Stimulated activated CD8-positive, alpha-beta memory T cell treated with anti-CD3 and anti-CD28 coated beads, Interleukin-4, amount 100 ng/mL, for 24 hours (primary cell): ENCODE data around the gene GLT1D1.
"Not testable (repeated sequence)": the region's sequence is repeated elsewhere in the genome, so short reads cannot be mapped to it uniquely, and the experiment has no call there.

Experiments used
- DNase-seq: peaks from one replicate; pipeline ENCODE4 v3.0.0-alpha.2; 2020; ENCODE audit warnings: low read depth

Gene GLT1D1

DNA sequence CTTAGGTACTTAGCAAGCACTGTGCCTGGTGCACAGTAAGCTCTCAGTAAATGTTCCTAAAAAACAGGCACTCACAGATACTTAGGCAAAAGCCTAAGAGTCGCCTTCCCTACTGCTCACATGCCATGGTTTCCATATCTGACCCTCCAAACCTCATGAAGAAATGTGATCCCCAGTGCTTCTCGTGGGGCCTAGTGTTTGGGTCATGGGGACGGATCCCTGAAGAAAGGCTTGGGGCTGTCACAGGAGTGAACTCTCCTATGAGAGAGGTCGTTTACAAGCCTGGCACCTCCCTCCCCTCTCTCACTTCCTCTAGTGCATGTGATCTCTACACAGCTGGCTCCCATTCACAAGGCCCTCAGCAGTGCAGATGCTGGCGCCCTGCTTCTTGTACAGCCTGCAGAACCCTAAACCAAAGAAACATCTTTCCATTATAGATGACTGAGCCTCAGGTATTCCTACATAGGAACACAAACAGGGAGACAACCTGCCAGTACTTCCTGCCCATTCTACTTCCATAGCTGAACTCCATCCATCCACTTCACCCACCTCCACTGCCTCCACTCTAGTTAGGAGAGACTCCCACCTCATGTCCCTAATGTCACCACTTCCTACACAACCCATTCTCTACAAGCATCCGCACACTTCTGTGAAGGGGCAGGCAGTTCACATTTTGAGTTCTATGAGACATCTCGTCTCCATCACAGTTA, 32.4 kb upstream of the GLT1D1 start:
- no peak for DNase-seq

DNA sequence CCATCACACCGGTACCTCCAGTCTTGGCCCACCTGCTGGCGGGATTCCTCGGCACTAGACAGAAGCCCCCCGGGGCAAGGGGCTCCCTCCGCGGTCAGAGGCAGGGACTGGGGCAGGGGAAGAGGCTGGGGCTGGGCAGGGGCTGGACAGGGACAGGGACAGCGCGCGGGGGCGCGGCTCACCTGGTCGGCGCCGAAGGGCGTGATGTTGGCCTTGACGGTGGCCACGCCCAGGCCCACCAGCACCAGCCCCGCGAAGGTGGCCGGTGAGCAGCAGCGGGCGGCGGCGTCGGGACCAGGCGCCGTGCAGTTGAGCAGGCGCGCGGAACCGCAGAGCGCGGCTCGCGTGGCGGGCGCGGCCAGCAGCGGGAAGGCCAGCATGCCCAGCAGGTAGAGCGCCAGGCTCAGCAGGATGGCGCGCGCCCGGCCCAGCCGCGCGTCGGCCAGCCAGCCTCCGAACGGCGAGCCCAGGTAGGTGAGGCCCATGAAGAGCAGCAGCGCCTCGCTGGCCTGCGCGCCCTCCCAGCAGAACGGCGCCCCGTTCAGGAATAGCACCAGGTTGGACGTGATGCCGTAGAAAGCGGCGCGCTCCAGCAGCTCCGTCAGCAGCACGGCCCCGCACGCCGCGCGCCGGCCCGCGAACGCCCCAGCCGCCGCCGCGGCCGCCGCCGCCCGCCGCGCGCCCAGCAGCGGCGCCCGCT, 29.9 kb upstream of the GLT1D1 start:
- no peak for DNase-seq

DNA sequence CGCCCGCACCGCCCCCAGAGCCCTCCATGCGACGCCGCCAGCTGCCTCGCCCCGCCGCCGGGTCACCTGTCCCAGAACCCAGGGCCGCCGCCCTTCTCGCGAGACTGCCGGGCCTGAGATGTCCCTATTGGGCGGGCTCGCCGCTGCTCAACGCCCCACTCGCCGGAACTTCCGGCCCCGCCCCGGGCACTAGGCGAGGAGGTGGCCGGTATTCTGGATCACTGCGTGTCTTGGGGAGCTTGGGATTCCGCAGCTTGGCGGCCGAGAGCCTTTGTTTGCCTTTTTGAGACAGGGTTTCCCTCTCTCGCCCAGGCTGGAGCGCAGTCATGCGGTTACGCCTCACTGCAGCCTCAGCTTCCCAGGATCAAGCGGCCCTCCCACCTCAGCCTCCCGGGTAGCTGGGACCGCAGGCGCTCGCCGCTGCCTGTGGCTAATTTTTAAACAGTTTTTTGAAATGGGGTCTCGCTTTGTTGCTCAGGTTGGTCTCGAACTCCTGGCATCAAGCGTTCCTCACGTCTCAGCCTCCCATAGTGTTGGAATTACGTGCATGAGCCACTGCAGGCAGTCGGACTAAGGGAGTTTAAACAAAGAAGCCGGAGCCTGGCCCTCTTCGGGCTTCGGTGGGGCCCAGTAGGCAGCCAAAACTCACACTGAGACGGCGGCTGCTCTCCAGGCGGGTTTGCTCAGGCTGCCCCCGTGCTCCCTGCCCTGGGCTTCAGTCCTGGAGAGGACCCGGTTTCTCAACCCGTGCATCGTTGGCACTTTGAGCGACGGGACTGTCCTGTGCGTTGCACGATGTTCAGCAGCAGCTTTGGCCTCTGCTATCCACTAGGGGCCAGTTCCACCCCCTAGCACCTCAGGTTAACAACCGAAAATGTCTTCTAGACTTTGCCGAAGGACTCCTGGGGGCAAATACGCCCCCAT, 29.1 kb upstream of the GLT1D1 start, which contains the start of gene SLC15A4:
Gene SLC15A4 (minus strand): TSS at position 43 of the 924 bp plus-strand sequence. CDS start 15 bp downstream, at position 28.
- peak; percentile 92 for DNase-seq

DNA sequence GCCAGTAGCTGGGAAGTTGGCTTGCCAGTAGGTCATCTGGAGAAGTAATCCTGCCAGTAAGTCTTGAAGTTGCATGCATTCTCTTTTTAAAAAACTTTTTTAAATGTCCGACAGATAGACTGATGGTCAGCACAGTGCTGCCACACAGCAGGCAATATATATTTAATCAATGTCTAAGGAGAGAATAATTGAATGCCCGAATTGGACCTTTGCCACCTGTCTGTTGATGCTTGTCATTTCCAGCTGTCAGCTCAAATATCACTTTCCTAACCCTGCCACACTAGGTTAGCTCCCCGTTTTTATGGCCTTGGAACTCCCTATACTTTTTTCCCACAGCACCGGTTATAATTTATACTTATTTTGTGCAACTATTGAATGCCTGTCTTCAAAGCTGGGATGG, 27.4 kb upstream of the GLT1D1 start:
- DNase-seq, result no peak

DNA sequence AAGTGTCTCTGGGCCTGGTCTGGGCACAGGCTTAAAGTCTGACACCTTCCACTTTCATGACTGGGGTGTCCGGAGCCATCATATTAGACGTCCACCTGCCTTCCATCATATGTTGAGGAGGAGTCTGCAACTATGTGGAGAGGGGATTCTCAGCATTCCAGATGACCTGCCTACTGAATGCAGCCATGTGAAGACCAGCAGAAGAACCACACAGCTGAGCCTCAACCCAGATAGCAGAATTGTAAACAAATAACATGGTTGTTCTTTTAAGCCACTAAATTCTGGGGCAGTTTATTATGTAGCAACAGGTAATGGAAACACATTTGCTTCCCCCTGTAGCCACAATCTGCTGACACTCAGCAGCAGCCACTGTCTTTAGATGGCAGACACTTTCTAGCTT, 25.6 kb upstream of the GLT1D1 start:
- no peak for DNase-seq

DNA sequence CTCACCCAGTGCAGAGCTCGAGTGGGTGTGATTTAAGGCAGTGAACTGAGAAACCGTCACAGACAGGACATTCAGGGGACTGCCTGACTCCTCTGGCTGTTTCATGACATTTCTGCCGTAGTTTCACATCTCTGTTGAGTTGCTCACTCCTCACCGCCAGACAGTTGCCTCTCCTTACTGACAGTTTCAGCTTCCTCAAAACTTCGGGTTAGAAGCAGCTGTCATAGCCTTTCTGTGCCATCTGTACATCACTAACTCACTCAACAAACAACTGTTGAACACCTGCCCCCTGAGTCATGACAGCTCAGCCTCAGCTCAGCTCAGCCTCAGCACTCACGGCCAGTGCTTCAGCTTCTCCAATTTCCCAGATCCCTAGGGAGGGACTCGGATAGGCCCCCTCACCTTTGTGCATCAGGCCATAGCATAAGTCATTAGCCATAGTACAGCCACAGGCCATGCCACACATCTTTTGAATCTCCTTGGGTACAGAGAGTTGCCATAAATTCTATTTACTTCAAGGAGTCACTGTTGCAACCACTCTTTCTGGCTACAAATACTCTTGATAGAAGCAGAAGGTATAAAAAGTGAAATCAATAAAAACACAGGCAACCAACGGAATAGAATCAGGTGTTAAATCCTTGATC, 23.3 kb upstream of the GLT1D1 start:
- DNase-seq, result no peak

DNA sequence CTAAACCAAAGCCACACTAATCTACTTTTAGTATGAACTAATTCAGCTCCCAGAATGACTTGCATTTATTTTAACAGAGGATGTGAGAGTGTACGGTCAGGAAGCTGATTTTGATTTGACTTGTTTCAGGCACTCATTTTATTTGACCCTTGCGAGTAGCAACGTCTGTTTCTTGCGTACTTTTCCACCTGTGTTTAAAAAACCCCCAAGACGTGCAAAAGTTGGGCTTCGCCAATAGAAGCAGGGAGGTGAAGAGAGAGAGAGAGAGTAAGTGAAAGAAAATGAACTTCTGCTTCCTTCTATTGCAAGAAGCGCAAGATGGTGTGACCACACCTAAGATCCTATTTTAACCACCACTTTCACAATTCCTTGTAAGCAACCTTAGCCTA, 22.8 kb upstream of the GLT1D1 start:
- DNase-seq, result no peak

DNA sequence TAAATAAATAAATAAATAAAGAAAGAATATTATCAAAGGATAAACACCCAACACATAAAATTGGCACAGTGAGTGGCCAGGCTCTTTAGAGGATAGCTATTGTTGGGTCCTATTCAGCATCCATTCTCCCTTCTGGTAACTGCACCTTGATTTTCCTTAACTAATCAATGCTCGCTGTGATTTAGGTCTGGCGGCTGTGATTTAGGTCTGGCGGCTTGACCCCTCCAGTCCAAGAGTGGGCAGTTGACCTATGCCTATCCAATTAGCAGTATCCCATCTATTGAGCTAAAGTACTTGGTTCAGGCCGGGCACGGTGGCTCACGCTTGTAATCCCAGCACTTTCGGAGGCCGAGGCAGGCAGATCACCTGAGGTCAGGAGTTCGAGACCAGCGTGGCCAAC, 19.9 kb upstream of the GLT1D1 start:
- no peak for DNase-seq

DNA sequence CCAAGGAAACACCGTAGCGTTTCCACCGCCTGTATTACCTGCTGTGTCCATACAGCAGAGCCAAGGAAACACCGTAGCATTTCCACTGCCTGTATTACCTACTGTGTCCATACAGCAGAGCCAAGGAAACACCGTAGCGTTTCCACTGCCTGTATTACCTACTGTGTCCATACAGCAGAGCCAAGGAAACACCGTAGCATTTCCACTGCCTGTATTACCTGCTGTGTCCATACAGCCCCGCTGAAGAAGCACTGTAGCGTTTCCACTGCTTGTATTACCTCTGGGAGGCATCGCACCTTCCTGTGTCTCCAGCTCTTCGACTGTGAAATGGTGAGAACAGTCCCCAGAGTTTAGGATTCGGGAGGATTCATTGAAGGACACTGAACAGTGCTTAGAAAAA, 13.4 kb upstream of the GLT1D1 start:
- not testable (repeated sequence) for DNase-seq

DNA sequence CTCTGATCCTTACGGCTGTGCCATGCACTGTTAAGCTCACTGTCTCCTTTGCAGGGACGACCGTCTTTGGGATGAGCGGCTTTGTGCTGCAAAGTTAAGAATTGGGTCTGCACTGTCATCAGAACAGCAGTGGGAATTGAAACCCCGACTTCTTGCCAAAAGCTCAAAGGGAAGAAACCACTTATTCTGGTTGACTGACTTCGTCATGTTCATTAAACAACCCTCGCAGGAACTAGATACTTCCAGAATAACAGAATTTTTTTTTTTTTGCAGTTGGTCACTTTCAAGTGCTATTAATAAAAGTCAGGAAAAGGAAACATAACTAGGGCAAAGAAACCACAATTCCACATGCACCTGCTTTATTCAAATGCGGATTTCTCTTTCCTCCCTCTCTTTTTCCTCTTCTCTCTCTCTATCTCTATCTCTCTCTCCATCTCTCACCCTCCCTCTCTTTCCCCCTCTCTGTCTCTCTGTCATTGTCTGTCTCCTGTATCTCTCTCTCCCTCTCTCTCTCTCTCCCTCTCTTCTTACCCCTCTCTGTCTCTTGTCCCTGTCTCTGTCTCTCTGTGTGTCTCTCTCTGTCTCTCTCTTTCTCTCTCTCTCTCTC, 12.3 kb upstream of the GLT1D1 start:
- no peak for DNase-seq

DNA sequence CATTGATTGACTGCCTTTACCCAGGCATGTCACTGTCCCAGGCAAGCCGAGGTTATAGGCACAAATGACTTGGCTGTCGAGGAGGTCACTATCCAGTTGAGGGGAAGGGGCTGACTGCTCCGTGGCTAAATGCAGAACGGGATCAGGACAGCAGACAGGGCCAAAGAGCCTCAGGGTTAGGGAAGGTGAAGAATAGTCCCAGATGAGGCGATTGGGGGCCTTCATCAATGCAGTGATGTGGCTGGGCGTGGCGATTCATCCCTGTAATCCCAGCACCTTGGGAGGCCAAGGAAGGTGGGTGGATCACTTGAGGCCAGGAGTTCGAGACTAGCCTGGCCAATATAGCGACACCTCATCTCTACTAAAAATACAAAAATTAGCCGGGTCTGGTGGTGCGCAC, 10.7 kb upstream of the GLT1D1 start:
- no peak for DNase-seq

DNA sequence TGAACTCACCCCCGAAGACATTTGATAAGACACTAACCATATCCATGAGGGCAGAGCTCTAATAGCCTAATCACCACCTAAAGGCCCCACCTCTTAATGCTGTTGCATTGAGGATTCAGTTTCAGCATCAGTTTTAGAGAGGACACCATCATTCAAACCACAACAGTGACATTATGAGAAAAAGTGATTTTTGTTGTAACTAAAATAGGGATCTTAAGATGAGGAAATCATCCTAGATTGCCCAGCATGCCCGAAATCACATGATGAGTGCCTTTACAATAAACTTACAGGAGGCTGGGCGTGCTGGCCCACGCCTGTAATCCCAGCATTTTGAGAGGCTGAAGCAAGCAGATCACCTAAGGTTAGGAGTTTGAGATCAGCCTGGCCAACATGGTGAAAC, 9.7 kb upstream of the GLT1D1 start:
- DNase-seq, result no peak

DNA sequence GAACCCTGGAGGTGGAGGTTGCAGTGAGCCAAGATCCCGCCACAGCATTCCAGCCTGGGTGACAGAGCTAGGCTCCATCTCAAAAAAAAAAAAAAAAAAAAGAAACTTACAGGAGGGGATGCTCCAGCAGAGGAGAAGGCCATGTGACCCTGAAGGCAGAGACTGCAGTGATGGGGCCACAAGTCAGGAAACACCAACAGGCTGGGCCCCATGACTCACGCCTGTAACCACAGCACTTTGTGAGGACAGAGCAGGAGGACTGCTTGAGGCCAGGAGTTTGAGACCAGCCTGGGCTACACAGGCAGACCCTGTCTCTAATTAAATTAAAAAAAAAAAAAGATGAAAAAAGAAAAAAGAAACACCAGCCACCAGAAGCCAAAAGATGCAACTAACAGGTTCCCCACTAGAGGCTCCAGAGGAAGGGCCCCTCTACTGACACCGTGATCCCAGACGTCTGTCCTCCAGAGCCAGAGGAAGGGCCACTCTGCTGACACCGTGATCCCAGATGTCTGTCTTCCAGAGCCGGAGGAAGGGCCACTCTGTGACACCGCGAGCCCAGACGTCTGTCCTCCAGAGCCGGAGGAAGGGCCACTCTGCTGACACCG, 9.1 kb upstream of the GLT1D1 start:
- DNase-seq, result no peak

DNA sequence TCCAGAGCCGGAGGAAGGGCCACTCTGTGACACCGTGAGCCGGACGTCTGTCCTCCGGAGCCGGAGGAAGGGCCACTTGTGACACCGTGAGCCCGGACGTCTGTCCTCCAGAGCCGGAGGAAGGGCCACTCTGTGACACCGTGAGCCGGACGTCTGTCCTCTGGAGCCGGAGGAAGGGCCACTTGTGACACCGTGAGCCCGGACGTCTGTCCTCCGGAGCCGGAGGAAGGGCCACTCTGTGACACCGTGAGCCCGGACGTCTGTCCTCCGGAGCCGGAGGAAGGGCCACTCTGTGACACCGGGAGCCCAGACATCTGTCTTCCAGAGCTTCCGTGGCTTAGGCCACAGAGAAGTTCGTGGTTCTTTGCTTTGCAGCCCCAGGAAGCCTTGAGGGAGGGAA, 6.6 kb upstream of the GLT1D1 start:
- not testable (repeated sequence) for DNase-seq

DNA sequence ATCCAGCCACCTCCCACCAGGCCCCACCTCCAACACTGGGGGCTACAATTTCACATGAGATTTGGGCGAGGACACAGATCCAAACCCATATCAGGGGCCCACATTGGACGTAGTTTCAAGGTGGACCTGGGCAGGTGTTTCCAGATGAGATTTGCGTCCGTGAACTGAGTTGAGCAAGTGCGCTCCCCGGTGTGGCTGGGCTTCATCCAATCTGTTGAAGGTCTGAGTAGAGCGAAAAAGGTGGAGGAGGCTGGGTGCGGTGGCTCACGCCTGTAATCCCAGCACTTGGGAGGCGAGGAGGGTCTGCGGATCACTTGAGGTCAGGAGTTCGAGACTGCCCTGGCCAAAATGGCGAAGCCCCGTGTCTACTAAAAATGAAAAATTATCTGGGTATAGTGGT, 4.9 kb upstream of the GLT1D1 start:
- DNase-seq, result no peak

DNA sequence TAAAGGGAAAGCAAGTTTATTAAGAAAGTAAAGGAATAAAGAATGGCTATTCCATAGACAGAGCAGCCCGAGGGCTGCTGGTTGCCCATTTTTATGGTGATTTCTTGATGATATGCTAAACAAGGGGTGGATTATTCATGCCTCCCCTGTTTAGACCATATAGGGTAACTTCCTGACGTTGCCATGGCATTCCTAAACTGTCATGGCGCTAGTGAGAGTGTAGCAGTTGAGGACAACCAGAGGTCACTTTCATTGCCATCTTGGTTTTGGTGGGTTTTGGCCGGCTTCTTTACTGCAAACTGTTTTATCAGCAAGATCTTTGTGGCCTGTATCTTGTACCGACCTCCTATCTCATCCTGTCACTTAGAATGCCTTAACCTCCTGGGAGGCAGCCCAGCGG, 3.5 kb upstream of the GLT1D1 start:
- not testable (repeated sequence) for DNase-seq

DNA sequence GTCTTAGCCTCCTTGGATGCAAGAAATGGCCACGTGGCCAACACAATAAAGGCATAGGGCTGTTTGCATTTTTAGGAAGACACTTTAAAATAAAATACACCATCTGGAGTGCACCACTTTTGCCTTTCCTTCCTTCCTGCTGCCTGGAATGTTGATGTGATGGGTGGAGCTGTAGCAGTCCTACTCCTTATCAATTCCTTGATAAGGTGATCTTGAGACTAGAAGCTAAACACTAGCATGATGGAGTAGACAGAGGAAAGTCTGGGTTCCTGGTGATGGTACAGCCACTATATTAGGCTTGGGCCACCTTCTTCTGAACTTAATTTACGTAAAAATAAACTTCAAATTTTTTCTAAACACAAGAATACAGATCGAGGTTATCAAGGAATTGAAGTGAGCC, 2.9 kb upstream of the GLT1D1 start:
- no peak for DNase-seq

DNA sequence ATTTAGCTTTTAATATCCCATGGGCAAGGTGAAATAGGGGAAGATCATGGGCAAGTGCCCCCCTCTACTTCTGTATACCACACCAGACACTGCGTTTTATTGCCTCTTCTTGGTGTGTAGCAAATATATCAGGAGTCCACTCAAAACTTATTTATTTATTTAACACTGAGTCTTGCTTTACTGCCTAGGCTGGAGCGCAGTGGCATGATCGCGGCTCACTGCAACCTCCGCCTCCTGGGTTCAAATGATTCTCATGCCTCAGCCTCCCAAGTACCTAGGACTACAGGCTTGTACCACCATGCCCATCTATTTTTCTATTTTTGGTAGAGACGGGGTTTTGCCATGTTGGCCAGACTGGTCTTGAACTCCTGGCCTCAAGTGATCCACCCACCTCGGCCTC, 1.8 kb upstream of the GLT1D1 start:
- DNase-seq, result not testable (repeated sequence)

DNA sequence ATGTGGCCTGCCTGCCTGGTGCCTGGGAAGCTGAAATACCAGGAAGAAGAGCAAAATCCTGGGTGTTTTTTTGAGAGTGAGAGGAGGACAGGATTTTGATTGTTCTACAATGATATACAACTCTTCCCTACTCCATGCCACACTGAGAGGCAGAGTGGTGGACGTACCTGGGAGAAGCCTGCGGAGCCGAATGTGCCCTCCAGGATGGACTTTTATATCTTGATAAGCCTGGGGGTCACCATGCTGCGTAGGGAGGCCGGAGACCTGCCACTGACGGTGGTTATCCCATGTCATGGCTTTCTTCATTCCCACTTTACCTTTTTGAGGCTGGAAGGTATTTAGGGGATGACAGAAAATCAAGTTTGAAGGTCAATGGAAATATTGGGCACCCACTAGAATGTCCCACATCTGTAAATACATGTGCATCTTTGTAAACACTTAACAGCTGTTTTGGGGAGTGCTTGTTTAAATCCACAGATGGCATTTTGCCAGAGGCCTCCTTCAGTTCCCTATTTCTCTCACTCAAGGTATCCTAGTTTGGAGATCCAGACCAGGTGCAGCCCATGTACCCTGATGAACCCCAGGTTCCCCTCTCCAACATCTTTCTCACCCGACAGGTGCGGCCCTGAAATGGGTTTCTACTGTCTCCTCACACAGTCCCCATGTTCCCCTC, 1.1 kb upstream of the GLT1D1 start:
- no peak for DNase-seq

DNA sequence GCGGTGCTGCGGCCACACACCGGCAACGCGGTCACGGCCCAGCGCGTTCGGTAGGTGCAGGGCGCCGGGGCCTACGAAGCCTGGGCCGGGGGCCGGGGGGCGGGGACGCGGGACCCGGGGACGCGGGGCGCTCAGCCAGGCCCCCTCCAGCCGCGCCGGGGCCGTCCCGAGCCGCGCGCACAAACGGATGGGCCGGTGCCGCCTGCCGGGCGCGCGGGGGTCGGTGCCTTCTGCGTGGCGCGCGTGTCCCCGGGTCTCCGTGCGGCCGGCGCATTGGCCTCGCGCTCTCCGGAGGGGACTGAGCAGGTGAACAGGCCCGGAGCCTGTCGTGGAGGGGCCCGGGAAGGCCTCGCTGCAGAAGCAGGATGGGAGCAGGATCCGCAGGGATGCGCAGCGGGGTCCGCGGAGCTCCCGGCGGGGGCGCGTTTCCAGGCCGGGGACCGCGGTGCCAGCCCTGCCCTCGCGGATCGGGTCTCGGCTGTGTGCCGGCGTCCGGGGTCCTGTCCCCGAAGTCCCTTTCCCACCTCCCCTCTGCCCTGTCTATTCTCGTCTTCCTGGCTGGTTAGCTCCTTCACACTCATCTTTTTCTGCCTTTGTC, 421 bp downstream of the GLT1D1 start:
- no peak for DNase-seq
